Esophagus mucosa (tissue), 1 donor: ENCODE data around the gene CITED4. TPM values are rescaled to one million over a fixed set of nuclear protein-coding genes. Genes with fewer than 3 reads are reported as not detected.
A peak's percentile ranks its signal among the peaks of the same experiment; 100 is the strongest.

Experiments used
- ATAC-seq: fragments of 200-7000 bp; cut with Tn5 transposase; one replicate; pipeline ENCODE4 v1.9.1; 2020
- total RNA-seq: library from RNA; stranded (reverse); gene quantifications from one replicate; pipeline ENCODE4 v1.2.4, GENCODE V29; 2023
- donor health status: DM: yes; HTN: yes; CAD: no.

The CITED4 gene
- total RNA-seq, 1 donor from 2014 or later: 28.7 TPM

DNA sequence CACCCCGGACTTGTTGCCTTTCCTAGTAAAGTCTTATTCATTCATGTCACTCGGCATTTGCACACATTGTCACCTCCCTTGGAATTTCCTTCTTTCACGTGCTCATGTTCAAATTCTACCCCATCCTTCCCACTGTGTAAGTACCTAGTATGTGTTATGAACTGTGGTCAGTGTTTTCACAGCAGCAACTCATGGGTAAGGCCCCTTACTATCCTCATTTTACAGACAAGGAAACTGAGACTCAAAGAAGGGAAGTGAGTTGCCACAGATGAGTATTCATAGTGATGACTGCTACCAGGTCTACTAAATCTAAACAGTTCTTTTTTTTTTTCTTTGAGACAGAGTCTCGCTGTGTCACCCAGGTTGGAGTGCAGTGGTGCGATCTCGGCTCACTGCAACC is 10.5 kb downstream of the CITED4 start:
- no peak for ATAC-seq

DNA sequence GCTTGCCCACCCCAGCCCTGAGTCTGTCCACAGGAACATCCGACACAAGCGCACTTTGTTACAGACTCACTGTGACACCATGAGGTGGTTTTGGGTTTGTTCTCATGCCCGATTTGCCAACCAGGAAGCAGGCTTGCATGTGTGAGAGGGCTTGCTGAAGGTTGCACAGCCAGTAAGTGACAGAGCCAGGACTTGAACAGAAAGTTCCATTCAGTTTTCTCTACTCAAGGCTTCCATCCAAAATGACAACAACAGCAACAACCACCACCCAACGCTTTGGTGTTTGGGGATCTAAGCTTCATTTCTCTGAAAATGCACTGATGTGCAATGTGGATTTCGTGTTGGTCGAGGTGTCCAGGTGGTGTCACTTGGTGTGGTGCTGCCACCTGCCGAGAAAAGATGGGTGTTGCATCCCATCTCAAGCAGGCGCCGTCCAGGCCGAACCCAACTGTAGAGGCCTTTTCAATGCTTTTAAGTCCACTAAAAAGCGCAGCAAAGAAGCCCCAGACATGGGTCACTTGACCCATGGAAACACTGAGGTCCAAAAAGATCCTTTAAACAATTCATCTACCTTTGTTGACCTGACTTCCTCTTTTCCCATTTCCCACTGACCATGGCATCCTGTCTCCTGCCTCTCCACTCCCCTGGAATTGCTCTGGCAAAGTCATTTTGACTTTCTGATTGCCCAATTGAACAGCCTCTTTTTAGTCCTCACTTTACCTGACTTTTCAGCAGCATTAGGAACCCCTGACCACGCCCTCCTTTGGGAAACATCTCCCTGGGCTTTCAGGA is 12.2 kb downstream of the CITED4 start:
- peak; percentile 77 for ATAC-seq

DNA sequence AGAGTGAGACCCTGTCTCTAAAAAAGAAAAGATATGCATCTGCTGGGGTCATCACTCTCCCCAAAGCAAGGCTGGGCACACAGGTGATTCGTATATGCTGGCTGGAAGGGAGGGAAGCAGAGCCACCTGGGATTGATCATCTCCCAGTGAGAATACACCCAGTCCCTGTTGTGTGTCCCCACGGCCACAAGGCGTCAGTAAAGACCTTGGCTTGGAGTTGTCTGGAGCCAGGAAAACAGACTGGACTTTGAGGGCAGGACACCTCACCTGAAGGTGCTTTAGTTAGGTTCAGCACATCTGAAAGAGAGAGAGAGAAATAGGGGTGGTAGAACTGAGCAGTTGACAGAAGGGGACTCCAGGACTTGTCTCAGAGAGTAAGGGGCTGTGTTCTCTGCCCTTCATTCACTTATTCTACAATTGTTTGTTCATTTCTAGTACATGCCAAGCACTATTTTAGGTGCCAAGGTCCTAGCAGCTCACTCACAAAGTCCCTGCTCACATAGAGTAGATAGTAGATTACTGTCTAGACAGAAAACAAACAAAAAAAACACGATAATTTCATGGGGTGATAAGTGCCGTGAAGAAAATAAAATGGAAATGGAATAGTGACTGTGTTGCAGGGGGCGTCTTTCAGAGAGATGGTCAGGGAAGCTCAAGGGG is 13.5 kb downstream of the CITED4 start:
- ATAC-seq: peak; percentile 74

- peak; percentile 57 for ATAC-seq
Measured at GRCh38 chr1:40847023-40847745, 15.0 kb downstream of the CITED4 start.

- no peak for ATAC-seq
Measured at GRCh38 chr1:40845895-40846294, 16.3 kb downstream of the CITED4 start.

- no peak for ATAC-seq
Measured at GRCh38 chr1:40844887-40845878, 17.0 kb downstream of the CITED4 start.

DNA sequence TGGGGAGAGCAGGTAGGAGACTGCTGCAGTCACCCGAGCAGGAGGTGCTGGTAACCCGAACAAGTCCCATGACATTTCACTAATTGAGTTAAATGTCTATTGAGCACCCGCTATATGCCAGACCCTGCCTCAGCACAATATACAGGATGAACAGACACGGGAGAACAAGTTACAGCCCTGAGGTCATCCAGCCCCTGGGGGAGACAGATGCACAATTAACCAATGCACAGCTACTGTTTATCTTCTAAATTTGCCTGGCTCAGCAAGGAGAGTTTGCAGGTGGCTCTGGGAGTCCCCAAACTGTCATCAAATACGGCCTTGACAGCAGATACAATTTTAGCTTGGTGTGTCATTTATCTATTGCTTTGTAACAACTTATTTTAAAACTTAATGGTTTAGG is 18.1 kb downstream of the CITED4 start:
- ATAC-seq: no peak

DNA sequence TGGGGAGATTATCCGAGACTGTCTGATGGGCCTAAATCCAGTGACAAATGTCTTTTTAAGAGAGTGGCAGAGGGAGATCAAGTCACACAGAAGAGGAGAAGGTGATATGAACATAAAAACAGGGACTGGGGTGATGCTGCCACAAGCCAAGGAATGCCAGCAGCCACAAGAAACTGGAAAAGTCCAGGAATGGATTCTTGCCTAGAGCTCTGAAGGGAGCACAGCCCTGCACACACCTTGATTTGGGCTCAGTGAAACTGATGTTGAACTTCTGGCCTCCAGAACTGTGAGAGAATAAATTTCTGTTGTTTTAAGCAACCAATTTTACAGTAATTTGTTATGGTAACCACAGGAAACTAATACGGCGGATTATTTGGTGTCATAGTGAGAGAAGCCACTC is 19.5 kb downstream of the CITED4 start:
- ATAC-seq: no peak

- ATAC-seq: no peak
Measured at GRCh38 chr1:40842207-40842606, 20.0 kb downstream of the CITED4 start.

DNA sequence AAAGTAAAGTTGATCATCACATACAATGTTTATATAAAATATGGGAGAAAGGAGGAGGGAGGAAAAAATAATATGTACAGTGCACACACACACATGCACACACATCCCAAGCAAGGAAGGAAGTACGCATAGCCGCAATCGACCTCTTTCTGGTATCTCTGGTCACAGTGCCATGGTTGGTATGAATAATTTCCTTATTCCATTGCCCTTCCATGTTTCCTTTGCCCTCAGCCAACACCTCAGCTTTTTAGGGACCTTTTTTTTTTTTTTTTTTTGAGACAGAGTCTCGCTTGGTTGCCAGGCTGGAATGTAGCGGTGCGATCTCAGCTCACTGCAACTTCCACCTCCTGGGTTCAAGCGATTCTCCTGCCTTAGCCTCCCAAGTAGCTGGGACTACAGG is 20.6 kb downstream of the CITED4 start:
- ATAC-seq: no peak

DNA sequence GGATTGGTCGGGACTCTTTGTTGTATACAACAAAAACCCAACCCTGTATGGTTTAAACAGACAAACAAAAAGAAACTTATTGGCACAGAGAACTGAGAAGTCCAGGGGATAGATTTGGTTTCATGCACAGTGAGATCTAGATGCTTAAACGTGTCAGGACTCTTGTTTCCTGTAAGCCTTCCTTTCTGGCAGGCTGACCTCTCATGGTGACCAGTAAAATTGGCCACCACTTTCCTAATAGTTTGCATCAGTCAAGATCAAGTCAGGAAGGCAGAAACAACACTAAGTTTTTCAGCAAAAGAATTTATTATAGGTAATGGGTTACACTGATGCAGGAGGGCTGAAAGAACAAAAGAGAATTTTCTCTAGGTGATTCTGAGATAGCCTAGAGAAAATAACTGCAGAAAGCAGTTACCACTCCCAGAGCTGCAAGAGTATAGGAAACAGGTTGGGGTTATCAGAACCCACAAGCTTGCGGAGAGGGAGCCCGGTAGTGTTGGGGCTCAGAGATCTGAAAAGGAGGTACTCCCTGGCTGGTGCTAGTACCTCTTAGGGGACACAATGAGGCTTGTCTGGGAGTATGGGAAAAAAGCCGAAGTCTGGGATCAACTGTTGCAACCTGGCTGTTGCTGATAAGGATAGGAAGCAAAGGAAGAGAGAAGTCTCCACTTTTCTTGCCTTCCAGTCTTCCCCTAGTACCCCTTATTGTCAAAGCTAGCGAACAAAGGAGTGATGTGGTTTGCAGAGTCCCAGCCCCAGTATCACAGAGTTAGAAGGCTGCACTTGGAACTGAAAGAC is 21.4 kb downstream of the CITED4 start:
- ATAC-seq: no peak

DNA sequence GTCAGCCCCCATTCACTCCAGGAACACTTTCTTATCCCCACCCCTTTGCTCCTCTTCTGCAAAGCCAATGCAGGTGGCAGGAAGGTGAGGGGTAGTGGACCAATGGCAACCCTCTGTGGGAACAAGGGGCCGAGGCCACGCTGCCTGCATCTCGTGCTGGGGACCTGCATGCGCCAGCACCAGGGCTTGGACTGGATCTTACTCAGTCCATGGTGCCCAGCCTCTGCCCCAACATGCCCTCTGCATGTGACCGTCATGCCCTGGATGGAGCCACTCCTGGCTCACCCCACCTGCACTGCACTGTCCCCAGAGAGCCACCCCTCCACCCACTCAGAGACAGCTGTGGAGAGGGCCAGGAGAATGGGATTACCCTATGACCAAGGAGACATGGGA is 22.2 kb downstream of the CITED4 start:
- no peak for ATAC-seq

- no peak for ATAC-seq
Measured at GRCh38 chr1:40838980-40839942, 22.9 kb downstream of the CITED4 start.

GRCh38 chr1:40838045-40838979 is 23.9 kb downstream of the CITED4 start:
- ATAC-seq: no peak

DNA sequence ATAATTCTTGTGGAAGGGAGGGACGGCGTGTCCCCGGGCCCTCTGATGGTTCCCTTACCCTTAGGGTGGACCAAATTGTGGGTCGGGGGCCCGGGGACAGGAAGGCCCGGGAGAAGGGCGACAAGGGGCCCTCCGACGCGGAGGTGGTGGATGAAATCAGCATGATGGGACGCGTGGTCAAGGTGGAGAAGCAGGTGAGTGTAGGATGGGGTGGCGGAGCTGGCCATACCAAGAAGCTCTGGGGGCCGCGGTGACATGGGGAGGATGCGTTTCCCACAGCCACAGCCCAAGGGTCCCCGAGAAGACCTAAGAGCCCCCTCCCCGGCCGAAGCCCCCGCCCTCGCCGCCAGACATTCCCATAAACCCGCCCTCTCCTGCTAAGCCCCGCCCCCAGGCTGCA is 24.6 kb downstream of the CITED4 start:
- ATAC-seq: no peak

DNA sequence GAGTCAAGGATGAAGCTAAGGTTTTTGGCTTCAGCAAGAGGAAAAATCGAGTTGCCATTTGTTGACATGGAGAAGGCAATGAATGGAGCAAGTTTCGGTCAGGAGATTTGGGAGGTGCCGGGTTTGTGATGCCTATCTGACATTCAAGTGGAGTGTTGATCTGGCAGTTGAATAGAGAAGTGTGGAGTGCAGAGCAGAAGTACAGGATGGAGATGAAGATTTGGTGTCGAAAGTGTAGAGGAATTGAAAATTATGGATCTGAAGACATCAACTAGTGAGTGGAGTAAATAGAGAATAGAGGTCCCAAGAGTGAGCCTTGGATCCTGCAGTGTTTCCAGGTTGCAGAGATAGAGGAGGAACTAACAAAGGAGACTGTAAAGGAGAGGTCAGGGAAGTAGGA is 25.9 kb downstream of the CITED4 start:
- ATAC-seq: no peak

GRCh38 chr1:40834968-40835545 is 27.1 kb downstream of the CITED4 start:
- ATAC-seq: no peak

- ATAC-seq: no peak
Measured at GRCh38 chr1:40833979-40834378, 28.2 kb downstream of the CITED4 start.
